NCI-H1930 (cell line): ENCODE results near the gene SHISA9.
A peak's percentile ranks its signal among the peaks of the same experiment; 100 is the strongest.

Experiments used
- DNase-seq, 2 experiments: peaks; one replicate each; lab custom pipeline; 2025; lab: John Stamatoyannopoulos, UW

SHISA9 gene

DNA sequence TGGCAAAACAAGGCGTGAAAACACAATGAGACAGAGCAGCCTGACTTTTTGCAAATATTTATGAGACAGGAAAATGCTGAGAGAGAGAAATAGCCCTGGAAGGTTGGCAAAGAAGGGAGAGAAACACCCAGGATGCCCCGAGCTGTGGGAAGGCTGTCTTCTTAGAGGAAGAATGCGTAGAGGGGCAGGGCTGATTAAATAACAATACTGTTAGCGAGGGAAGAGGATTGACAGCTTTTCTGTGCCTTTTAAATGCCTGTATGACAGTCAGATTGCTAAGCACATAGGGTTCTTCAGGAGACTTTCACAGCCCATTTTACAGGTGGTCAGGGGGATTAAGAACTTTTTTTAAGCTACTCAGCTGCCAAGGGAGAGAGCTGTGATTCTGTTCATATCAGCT lies 219.2 kb downstream of the SHISA9 start:
- DNase-seq: no peak

DNA sequence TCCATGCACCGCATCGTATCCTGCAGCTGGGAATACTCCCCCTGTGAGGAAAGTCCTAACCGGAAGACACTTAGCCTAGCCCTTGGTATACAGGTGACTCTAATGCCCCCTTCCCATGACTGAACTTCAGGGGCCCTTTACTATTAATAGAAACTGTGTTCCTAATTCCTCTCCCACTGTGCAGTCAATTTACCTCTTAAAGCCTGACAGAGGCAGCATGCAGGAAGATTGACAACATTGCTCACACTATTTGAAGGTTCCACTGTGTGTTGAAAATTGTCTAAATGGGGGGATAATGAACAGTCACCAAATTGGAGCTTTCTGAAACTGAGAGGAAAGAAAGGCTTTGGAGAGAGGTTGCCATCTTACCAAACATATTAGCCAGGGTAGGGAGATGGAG lies 222.6 kb downstream of the SHISA9 start:
- no peak for DNase-seq

DNA sequence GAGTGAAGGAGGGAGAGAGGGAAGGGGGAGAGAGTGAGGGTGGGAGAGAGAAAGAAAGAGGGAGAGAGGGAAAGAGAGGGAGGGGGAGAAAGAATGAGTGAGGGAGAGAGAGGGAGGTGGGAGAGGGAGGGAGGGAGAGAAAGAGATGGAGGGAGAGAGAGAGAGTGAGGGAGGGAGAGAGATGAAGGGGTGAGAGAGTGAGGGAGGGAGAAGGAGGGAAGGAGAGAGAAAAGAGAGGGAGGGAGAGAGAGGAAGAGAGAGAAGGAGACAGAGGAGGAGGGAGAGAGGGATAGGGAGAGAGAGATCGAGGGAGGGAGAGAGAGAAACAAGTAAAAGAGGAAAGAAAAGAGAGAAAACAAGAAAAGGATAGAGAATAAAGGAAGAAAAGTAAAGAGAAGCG lies 225.7 kb downstream of the SHISA9 start:
- DNase-seq: no peak

DNA sequence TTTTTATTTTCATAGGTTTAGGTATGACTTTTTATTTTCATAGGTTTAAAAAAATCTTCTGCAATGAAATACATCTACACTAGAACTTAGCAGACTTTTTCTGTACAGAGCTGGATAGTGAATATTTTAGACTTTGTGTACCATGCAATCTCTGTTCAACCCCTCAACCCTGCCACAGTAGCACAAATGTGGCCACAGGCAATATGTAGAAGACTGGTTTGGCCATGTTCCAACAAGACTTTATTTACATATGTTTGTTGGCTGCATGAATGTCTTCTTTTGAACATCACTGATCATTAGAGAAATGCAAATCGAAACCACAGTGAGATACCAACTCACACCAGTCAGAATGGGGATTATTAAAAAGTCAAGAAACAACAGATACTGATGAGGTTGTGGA lies 229.2 kb downstream of the SHISA9 start:
- no peak for DNase-seq

DNA sequence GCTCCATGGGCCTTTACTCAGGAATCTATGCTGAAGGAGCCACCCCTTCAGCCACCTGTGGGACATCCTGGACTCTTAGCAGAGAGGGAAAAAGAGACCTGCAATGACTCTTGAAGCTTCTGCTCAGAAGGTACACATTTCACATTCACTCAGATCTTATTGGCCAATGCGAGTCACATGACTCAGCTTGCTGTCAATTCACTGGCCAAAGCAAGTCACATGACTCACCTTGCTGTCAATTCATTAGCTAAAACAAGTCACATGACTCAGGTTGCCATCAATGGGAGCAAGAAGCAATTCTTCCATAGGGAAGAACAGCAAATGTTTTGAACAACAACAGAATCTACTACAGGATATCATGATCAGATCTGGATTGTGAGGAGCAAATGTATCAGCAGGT lies 233.4 kb downstream of the SHISA9 start:
- no peak for DNase-seq

DNA sequence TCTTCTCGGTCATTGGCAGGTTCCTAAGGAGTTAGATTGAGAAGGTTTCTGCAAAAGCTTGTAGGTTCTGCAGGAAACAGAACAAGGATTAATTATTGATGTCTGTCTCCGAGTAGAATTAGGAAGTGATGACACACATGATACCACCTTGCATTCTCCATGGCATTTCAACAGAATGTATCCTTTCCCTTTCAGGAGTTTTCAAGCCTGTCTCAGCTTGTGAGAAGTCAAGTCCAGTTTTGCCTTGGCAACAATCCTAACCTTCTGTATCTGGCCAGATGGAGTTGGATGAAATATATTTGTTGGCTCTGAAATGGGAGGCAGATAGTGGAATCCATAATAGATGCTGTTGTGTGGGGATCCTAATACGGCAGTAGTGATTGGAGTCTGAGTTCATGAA lies 235.5 kb downstream of the SHISA9 start:
- no peak for DNase-seq

DNA sequence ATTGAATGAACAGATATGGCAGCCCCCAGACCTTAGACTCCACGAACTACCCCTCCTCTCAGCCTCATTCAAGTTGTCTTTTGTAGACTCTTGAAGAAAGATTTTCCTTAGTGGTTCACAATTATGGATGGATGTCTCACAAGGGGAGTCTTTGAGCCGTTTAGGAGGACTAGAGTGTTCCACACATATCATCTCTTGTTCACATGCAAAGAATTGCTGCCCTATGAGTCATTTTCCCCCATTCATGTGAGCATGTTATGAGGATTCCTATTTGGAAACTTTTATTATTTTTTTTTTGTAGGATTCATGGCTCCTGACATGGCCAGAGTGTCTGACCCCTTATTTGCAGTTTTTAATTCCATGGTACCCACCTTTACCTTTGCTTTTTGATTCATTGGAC lies 237.1 kb downstream of the SHISA9 start:
- DNase-seq: no peak

DNA sequence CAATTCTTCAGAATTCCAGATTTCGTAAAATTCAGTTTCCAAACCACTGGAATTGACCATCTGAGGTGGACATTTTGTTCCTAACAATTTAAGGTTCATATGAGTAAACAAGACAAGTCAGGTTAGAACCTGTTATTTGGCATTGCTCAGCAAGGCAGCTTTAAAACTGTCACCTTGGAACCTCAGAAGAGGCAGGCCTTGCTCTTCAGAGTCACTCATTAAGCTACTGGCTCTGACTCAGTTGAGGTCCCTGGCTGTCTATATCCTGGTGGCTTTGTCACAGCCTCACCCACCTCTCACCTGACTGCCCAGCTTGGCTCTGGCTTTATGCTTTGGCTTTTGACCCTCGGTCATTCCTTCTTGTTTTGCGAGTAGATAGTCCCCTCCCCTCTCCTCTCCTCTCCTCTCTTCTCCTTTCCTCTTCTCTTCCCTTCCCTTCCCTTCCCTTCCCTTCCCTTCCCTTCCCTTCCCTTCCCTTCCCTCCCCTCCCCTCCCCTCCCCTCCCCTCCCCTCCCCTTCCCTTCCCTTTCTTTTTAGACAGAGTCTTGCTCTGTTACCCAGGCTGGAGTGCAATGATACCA lies 238.4 kb downstream of the SHISA9 start:
- DNase-seq: no peak

DNA sequence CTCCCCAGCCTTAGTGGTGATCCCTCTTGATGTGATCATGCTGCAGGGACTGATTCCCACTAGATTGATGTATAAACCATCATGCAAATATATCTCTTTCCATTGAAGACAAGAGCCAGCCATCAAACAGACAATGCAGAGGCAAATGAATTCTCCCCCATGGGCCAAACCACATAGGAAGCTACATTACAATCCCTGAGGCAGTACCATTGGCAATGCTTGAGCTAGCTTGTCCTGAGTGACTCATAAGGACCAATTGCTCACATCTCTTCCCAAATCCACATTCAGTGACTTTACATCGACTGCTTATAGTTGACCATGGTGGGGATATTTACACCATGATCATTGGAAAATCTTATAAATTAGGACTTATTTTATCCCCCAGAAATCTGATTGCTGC lies 242.2 kb downstream of the SHISA9 start:
- DNase-seq: no peak

DNA sequence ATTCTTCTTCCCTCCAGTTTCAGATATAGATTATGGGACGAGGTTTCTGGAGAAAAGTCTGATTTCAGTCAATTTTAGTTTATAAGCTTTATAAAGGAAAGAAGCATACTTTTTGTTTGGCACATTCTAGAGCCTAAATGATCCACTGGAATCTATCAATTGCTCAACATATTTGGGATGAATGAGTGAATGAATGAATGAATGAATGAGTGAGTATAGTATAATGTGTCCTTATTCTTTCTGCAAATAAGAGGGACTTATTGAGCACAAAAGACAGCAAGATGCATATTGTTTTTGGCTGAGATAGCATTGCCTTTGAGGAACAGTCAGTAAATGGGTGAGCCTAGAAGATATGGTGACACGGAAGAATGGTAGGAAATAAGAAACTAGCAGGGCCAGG lies 245.4 kb downstream of the SHISA9 start:
- DNase-seq: no peak

DNA sequence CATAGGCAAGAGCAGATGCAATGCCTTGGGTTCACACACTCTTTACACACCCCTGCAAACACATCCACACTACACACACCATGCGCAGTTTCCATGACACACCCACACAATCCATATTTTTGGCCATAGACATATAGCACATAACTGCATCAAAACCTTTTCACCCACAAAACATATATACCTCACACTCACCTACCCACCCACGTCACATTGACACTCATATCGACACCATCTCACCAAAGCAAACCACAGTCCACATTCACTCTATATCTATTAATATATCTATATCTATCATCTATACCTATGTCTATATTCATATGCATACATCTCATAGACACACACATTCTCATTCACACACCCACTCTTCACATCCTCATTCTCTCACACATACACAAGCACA lies 246.9 kb downstream of the SHISA9 start:
- no peak for DNase-seq

DNA sequence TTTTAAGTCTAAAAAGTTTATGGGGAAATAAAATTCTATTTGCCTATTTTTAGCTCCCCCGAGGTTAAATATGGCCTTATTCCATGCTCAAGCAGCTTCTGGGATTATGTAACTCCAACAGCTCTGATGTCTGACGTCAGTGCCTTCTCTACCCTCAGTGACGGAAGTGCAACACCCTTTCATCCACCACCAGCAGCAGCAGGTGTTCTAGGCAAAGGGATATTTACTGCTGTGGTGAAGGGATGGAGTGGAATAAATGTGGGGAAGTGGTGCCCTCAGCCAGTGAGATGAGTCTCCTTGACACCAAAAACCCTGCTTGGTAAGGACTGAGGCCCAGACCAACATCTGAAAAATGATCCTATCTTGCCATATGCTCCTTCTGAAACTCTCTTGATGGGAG lies 247.4 kb downstream of the SHISA9 start:
- no peak for DNase-seq

DNA sequence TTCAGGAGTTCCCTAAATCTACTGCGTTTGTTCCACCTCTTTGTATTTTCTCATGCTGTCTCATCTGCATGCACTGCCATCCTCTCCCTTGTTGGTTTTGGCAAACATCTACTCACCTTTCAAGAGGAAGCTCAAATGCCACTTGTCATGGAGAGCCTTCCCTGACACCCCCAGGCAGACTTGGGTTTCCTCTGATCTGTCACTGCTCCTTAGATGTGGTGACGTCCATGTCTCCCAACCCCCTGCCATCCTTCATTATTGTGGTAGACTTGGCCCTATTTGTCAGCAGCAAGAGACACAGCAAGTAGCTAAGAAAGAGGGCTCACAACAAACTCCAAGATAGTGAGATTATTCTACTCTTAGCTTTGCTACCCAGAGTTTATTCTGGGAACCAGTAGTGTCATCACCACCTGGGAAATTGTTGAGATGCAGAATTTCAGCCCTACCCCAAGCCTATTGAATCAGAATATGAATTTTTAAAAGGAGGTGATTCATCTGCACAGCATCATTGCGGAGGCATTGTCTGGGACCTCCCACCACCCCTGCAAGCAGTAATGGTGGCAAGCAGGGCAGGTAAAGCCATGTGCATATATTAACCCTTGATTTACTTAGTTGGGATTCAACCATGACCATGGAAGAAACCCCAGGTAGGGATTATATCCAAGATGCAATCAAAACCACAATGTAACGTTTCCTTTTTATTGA lies 248.9 kb downstream of the SHISA9 start:
- no peak for DNase-seq

DNA sequence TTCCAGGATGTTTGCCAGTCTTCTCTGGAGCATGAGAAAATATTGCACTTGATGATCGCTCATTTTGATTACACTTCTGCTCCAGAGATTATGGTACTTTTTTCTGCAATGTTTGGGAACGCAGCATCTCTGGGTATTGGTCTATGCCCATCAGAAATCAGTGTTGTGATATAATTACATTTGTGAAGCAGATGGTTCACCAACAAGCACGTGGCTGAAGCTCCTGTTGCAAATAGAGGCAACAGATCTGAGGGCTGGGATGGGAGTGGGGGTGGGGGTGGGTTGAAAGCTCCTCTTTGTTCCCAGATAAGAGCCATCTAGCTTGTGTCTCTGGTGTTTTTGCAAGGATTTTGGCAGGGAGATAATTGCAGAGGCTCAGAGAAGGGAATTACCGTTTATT lies 252.3 kb downstream of the SHISA9 start:
- DNase-seq: no peak

DNA sequence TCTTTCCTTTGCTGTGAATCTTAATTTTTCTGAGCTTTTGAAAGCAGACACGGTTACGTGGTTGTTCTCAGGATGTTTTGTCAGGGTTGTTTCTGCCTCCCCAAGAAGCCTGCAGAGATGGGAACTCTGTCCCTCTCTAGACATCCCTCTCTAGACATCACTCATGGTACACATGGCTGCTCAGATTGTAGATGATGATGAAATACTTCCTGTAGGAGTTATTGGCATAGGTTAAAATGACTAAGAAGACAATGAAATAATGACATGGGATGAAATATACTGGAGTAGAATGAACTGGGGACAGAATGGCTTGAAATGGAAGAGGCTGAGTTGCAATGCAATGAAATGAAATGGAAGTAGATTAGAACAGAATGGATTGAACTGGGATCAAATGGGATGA lies 253.4 kb downstream of the SHISA9 start:
- no peak for DNase-seq

DNA sequence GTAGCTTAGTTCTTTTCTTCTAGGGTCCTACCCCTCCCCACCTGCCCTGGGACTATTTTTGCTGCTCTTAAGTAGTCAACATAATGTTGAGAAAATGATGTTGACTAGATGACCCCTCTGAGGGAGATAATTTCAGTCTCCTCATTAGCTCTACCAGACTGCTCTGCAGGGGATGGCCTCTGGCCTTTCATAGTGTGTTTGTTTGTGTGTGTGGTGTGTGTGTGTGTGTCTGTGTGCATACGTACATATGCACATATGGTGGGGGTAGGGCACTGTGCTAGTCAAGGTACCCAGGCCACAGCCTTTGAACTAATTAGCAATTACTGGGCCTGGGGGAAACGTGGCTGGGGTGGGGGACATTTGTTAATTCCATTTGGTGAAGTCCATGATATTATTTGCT lies 254.0 kb downstream of the SHISA9 start:
- DNase-seq: no peak

DNA sequence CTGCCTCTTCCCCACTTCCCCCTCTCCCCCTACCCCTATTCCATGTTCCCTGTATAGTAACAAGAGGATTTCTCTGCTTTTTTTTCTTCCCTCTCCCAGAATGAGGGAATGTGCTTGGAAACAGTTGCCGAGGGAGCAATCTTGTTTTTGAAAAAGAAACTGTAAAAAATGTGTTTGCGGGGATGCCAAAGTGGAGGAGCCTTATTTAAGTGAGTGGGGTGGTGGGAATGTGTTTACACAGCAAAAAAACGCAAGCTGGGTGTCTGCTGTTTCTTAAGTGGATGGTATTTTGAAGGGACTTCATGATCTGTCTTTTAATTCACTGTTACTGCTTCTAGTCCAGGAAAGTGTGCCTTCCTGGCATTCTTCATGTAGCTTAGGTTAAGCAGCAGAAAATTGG lies 254.4 kb downstream of the SHISA9 start:
- no peak for DNase-seq

DNA sequence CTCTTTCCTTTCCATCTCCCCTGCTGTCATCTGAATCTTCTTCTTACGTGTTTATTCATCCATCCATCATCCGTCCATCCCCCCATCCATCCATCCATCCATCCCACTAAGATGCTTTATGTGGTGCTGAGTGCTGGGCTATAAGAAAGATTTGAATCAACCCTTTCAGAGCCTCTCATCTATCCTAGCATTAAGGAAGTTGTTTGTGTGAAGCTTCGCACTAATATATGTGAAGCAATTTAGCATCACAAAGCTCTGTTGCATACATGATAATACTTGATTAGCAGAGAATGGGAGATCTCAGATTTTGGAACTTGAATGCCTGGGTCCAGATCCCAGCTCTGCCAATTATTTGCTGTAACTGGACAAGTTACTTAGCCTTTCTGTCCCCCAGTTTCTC lies 255.7 kb downstream of the SHISA9 start:
- no peak for DNase-seq

DNA sequence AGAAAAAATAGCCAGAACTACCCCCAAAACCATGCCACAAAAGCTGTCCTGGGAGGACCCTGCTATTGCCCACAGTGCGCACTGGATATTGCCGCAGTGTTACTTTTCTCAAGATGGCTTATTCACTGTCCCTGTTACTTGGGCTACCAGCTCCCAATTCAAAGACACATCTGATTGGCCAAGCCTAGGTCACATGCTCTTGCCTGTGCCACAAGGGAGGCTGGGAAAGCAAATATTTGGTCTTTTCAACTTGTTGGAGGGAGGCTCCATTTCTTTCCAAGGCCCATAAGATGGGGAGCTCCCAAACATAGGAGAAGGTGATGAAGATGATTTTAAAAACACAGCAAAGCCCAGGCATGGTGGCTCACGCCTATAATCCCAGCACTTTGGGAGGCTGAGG lies 257.0 kb downstream of the SHISA9 start:
- no peak for DNase-seq

DNA sequence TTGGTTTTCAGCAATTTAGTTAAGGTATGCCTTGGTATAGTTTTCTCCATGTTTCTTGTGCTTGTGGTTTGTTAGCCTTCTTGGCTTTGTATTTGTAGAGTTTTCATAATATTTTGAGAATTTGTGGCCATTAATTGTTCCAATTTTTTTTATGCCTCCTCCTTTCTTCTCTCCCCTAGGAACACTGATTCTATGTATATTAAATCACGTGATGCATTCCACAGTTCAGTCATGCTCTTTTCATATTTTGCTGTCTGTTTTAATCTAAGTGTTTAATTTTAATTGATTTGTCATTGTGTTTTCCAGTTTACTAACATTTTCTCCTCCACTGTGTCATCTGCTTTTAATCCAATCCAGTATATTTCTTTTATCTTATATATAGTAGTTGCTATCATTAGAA lies 263.6 kb downstream of the SHISA9 start:
- DNase-seq: no peak

DNA sequence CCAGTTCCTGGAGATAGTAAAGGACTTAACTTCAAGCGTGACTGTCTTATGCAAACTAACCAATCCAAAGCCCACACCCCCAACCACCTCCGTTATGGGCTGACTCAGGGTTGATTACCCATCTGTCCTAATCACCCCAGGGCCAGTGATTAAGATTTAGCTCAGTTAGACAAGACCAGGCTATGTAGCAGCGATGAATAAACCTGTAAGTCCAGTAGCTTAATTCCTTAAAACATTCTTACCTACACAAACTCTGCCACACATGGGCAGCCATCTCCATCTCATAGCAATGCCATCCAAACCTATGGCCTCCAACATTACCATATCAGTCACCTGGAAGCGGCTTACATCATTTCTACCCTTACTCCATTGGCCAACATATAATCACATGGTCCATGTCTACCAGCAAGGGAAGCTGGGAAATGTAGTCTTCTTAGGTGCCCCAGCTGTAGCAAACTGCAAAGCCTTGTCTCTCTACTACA lies 266.7 kb downstream of the SHISA9 start:
- peak in 1 of 2 experiments; percentile 10 for DNase-seq

DNA sequence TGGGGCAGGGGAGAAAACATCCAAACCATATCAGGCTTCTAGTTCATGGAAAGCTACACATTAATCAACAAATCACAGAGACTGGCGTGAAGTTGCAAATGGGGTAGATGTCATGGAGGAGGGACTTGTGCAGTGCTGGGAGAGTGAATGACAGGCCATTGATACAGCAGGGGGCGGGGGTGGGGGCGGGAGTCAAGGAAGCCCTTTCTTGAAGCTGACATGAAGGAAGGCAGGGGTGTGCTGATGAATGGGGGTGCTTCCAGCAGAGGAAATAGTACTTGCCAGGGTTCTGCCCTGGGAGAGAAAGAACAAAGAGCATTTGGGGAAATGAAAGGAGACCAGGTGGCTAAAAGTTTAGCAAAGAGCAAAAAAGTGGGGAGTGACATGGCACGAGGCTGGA lies 269.9 kb downstream of the SHISA9 start:
- no peak for DNase-seq

DNA sequence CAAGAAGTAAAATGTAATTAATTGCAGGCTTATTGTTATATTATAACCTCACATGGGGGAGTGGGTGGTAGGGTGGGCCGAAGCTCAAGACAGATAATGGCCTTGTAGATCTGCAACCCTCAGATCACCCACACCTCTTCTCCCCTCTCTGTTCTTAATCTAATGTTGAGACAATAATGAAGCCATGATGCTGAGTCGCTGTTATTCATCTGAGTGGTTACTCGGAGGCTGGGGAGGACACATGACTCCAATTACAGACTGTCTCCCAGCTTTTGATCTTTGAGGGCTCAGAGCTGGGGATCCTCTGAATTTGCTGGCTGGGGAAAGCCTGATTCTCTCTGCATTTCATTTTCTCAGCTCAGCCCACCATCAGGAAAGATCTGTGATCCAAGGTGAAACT lies 275.3 kb downstream of the SHISA9 start:
- DNase-seq: no peak

DNA sequence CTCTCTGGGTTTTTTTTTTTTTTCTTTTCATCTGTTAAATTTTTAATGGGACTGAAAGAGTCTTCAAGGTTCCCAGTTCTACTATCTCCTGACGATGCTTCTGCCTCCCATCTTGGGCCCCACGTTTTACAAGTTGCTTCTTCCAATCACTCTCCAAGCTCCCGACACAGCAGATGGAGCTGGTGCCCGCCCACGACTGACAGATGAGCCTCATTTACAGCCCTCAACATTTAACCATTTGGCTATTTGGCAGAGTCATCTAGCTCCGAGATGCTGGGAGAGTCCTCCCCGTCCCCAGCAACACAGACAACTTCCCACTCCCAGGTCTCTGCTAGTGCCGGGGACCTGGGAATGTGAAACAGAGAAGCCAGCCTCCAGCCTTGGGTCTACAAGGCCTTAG lies 276.9 kb downstream of the SHISA9 start:
- no peak for DNase-seq
